Measurements from ENCODE around the gene PTGES. TPM values are rescaled to one million over a fixed set of nuclear protein-coding genes. Genes with fewer than 3 reads are reported as not detected.

PTGES gene
- polyA plus RNA-seq, 1 of the 3 experiments (the other 2 are of a cell fraction), result 5.2 TPM

DNA sequence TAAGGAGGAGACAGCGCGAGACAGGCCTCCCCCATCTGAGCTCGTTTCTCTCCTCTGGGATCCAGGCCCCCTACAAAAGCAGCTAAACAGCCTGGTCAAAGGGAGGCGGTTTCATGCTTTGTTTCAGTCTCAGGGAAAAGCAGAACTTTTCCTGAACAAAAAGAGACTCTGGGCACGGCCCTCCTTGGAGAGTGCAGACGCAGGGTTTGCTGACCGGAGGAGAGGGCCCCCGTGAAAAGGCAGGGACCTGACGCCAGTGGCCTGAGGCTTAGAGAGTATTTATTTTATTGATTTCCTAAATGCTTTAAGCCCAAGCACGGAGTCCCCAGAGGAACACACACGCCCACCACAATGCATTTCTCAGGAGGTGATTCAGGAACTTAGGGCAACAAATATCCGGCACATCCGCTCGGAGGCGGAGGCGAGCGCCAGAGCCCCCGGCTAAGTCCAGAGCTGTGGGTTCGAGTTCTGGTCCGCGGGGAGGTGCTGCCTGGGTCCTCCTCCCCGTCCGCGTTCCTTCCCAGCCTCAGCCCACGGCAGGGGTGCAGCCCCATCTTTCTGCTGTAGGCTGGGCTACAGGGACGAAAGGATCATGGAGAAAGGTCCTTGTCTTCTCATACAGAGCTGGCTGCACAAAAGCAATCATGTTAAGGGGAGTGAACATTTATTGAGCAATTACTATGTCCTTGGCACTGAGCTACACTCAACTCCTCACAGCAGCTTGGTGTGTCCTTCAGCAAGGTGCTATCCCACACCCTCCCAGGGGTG lies 40.0 kb downstream of the PTGES start:
- Histone ChIP-seq H3K4me3 (ENCODE audit: low read depth in 2 of 2, low read length in 1 of 2) (no peak overlapping the region), H3K27ac (ENCODE audit: low read depth in 2 of 2, low read length in 1 of 2) (no peak overlapping the region), H4K20me1 (ENCODE audit: insufficient read depth) (no peaks in the 10 kb centered on the region), H3K27me3 (ENCODE audit: insufficient read depth) (no peaks in the 10 kb centered on the region; the same call in 1 of the 2 replicates), H3K4me2 (no peak overlapping the region), H3K79me2 (ENCODE audit: insufficient read depth) (no peaks in the 10 kb centered on the region), H3K36me3 (replicated peaks in 1 of 2; ENCODE audit: control insufficient read depth in 1 of 2, insufficient read depth in 2 of 2, low read length in 1 of 2) (no peaks in the 10 kb centered on the region), H3K4me1 (ENCODE audit: control insufficient read depth in 1 of 2, insufficient read depth in 2 of 2, low read depth in 1 of 2, low read length in 1 of 2) (no peaks in the 10 kb centered on the region; a peak in 1 of 4 replicates), H3K9ac (no peak overlapping the region), H3F3A (replicated peaks; ENCODE audit: insufficient read depth) (no peaks in the 10 kb centered on the region), H2AFZ (ENCODE audit: low read depth) (no peak overlapping the region), H3K9me2 (no peaks in the 10 kb centered on the region), H3K9me3 (no peaks in the 10 kb centered on the region)
- TF ChIP-seq RXRA (IDR thresholded peaks at IDR 0.05; ENCODE audit: borderline replicate concordance, low read depth), result no peak
- TF ChIP-seq JUND (IDR thresholded peaks at IDR 0.05), result no peak
- TF ChIP-seq CHD2 (IDR thresholded peaks at IDR 0.05; ENCODE audit: low read length, partially characterized antibody), result no peak
- TF ChIP-seq SMC3 (IDR thresholded peaks at IDR 0.05; ENCODE audit: low read depth, low read length), result no peak
- TF ChIP-seq EZH2phosphoT487 (IDR thresholded peaks at IDR 0.05; ENCODE audit: borderline replicate concordance, low read depth), result no peak
- no peak for TF ChIP-seq NFIC (IDR thresholded peaks at IDR 0.05; ENCODE audit: borderline replicate concordance)
- no peak for TF ChIP-seq SIN3A (IDR thresholded peaks at IDR 0.05; ENCODE audit: borderline replicate concordance, low read depth, low read length)
- no peak for TF ChIP-seq YY1 (IDR thresholded peaks at IDR 0.05; ENCODE audit: low read depth)
- no peak for TF ChIP-seq FOXM1 (IDR thresholded peaks at IDR 0.05; ENCODE audit: low read depth)
- ChIA-PET POLR2A (no interaction called here), CTCF (interaction anchor here (1.0 to 5.6 kb wide), 2 partner anchors 13 to 24 kb away, joined by 3 to 36 read pairs; no protein-coding TSS in a partner anchor)
- DNase-seq, result no peak
- 90% methylated on average over 25 of the region's 26 CpGs for WGBS (ENCODE audit: low lambda C conversion rate)

DNA sequence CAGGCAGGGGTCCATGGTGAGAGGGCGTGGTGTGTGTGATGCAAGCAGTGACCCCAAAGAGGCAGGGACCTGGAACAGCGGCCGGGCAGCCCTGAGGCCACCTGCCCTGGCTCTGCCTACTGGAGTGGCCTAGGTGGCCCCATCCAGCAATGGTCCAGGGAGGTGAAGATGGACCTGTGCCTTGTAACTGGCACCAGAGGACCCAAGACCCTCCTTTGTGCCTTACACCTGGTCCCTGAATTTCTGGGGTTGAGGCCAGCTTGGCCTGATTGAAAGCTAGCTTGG lies 42.7 kb downstream of the PTGES start:
- H2AFZ ChIP-seq (ENCODE audit: low read depth), result no peak overlapping the region
- ChIA-PET POLR2A (no interaction called here), CTCF (interaction anchor here (1.0 to 5.6 kb wide), 4 partner anchors 8 to 27 kb away, joined by 3 to 36 read pairs (median 3); no protein-coding TSS in a partner anchor)
- H3K4me2 ChIP-seq, result no peak overlapping the region
- WGBS (ENCODE audit: low lambda C conversion rate), result 96% methylated on average over 3 of the region's 3 CpGs
- DNase-seq, result no peak
- no peak for TF ChIP-seq GABPA (IDR thresholded peaks at IDR 0.05; ENCODE audit: low read depth)
- no peak for TF ChIP-seq SMC3 (IDR thresholded peaks at IDR 0.05; ENCODE audit: low read depth, low read length)
- TF ChIP-seq POLR2AphosphoS5 (IDR thresholded peaks at IDR 0.05; ENCODE audit: low read depth, low read length), result no peak
- TF ChIP-seq, protein P1, sequence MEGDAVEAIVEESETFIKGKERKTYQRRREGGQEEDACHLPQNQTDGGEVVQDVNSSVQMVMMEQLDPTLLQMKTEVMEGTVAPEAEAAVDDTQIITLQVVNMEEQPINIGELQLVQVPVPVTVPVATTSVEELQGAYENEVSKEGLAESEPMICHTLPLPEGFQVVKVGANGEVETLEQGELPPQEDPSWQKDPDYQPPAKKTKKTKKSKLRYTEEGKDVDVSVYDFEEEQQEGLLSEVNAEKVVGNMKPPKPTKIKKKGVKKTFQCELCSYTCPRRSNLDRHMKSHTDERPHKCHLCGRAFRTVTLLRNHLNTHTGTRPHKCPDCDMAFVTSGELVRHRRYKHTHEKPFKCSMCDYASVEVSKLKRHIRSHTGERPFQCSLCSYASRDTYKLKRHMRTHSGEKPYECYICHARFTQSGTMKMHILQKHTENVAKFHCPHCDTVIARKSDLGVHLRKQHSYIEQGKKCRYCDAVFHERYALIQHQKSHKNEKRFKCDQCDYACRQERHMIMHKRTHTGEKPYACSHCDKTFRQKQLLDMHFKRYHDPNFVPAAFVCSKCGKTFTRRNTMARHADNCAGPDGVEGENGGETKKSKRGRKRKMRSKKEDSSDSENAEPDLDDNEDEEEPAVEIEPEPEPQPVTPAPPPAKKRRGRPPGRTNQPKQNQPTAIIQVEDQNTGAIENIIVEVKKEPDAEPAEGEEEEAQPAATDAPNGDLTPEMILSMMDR (IDR thresholded peaks at IDR 0.05), result no peak
- no peak for TF ChIP-seq YY1 (IDR thresholded peaks at IDR 0.05; ENCODE audit: low read depth)
- TF ChIP-seq, protein P2, sequence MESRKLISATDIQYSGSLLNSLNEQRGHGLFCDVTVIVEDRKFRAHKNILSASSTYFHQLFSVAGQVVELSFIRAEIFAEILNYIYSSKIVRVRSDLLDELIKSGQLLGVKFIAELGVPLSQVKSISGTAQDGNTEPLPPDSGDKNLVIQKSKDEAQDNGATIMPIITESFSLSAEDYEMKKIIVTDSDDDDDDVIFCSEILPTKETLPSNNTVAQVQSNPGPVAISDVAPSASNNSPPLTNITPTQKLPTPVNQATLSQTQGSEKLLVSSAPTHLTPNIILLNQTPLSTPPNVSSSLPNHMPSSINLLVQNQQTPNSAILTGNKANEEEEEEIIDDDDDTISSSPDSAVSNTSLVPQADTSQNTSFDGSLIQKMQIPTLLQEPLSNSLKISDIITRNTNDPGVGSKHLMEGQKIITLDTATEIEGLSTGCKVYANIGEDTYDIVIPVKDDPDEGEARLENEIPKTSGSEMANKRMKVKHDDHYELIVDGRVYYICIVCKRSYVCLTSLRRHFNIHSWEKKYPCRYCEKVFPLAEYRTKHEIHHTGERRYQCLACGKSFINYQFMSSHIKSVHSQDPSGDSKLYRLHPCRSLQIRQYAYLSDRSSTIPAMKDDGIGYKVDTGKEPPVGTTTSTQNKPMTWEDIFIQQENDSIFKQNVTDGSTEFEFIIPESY (IDR thresholded peaks at IDR 0.05; ENCODE audit: borderline replicate concordance, low read depth), result no peak
- TF ChIP-seq TEAD4 (IDR thresholded peaks at IDR 0.05; ENCODE audit: borderline replicate concordance, insufficient read depth), result no peak
- TF ChIP-seq, protein P3, sequence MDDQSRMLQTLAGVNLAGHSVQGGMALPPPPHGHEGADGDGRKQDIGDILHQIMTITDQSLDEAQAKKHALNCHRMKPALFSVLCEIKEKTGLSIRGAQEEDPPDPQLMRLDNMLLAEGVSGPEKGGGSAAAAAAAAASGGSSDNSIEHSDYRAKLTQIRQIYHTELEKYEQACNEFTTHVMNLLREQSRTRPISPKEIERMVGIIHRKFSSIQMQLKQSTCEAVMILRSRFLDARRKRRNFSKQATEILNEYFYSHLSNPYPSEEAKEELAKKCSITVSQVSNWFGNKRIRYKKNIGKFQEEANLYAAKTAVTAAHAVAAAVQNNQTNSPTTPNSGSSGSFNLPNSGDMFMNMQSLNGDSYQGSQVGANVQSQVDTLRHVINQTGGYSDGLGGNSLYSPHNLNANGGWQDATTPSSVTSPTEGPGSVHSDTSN (IDR thresholded peaks at IDR 0.05), result no peak
- TF ChIP-seq FOXM1 (IDR thresholded peaks at IDR 0.05; ENCODE audit: low read depth), result no peak
- TF ChIP-seq TCF12 (IDR thresholded peaks at IDR 0.05), result no peak
- TF ChIP-seq RCOR1 (IDR thresholded peaks at IDR 0.05; ENCODE audit: low read length), result no peak
- TF ChIP-seq, protein P4, sequence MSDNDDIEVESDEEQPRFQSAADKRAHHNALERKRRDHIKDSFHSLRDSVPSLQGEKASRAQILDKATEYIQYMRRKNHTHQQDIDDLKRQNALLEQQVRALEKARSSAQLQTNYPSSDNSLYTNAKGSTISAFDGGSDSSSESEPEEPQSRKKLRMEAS (IDR thresholded peaks at IDR 0.05; ENCODE audit: low read depth), result no peak
- no peak for TF ChIP-seq MXI1 (IDR thresholded peaks at IDR 0.05; ENCODE audit: low read depth, low read length)
- no peak overlapping the region for H3K9ac ChIP-seq
- H3K4me1 ChIP-seq (ENCODE audit: control insufficient read depth in 1 of 2, insufficient read depth in 2 of 2, low read depth in 1 of 2, low read length in 1 of 2), result peaks cover 0 to 1% of the 10 kb centered on the region in 2 experiments; a peak in 2 of 4 replicates
- H3K27ac ChIP-seq (ENCODE audit: low read depth in 2 of 2, low read length in 1 of 2), result no peak overlapping the region
- no peaks in the 10 kb centered on the region for H3K79me2 ChIP-seq (ENCODE audit: insufficient read depth)
- no peaks in the 10 kb centered on the region for H4K20me1 ChIP-seq (ENCODE audit: insufficient read depth)
- no peaks in the 10 kb centered on the region for H3K9me3 ChIP-seq
- H3F3A ChIP-seq (replicated peaks; ENCODE audit: insufficient read depth), result no peaks in the 10 kb centered on the region
- H3K27me3 ChIP-seq (ENCODE audit: insufficient read depth), result no peaks in the 10 kb centered on the region; the same call in 1 of the 2 replicates
- no peak overlapping the region for H3K4me3 ChIP-seq (ENCODE audit: low read depth in 2 of 2, low read length in 1 of 2)
- H3K36me3 ChIP-seq (replicated peaks in 1 of 2; ENCODE audit: control insufficient read depth in 1 of 2, insufficient read depth in 2 of 2, low read length in 1 of 2), result no peaks in the 10 kb centered on the region
- no peaks in the 10 kb centered on the region for H3K9me2 ChIP-seq

All from SK-N-SH (cell line).